Measurements from ENCODE around the gene LAMP5.

Gene LAMP5

GRCh38 chr20:9555781-9556180 is 41.4 kb downstream of the LAMP5 start:
- no peaks in the 10 kb centered on the region for H3K9me3 ChIP-seq (ENCODE audit: insufficient read depth, low read length)
- no peak for DNase-seq (ENCODE audit: low read depth, low spot score)
- no peak overlapping the region for H3K9ac ChIP-seq (ENCODE audit: insufficient read length, low read depth)
- TF ChIP-seq YY1 (IDR thresholded peaks at IDR 0.05; ENCODE audit: insufficient read depth, insufficient read length) (no peak), ZNF274 (IDR thresholded peaks at IDR 0.05; ENCODE audit: low read depth, low read length) (no peak), SUZ12 (IDR thresholded peaks at IDR 0.05; ENCODE audit: extremely low read depth, insufficient read depth, insufficient read length) (no peak)
- H3K27me3 ChIP-seq (ENCODE audit: insufficient read depth, insufficient read length), result no peaks in the 10 kb centered on the region
- no peaks in the 10 kb centered on the region for H3K4me1 ChIP-seq (ENCODE audit: insufficient read depth, insufficient read length)
- H3K36me3 ChIP-seq (ENCODE audit: insufficient read depth, insufficient read length, low read length), result no peaks in the 10 kb centered on the region
- H3K4me3 ChIP-seq (ENCODE audit: insufficient read length, low read depth), result no peak overlapping the region

DNA sequence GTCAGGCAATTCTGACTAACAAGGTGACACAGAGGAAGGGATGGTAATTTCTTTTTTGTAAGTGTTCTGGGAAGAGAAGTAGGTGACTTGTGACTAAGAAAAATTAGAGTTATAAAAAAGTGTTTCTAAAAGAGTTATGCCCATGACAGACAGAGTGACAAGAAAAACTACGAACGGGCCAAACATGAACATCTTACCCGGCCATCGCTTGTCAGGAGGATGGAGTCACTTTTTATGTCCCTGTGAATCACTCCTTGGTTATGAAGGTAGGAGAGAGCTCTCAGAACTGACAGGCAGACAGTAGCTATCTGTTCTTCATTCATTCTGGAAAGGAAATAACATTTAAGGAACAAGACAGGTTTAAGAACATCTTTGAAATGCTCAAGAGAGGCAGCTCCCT is 43.0 kb downstream of the LAMP5 start:
- no peak overlapping the region for H3K9ac ChIP-seq (ENCODE audit: insufficient read length, low read depth)
- H3K4me3 ChIP-seq (ENCODE audit: insufficient read length, low read depth), result no peak overlapping the region
- no peak for DNase-seq (ENCODE audit: low read depth, low spot score)
- H3K27me3 ChIP-seq (ENCODE audit: insufficient read depth, insufficient read length), result no peaks in the 10 kb centered on the region
- no peaks in the 10 kb centered on the region for H3K36me3 ChIP-seq (ENCODE audit: insufficient read depth, insufficient read length, low read length)
- TF ChIP-seq ZNF274 (IDR thresholded peaks at IDR 0.05; ENCODE audit: low read depth, low read length) (no peak), SUZ12 (IDR thresholded peaks at IDR 0.05; ENCODE audit: extremely low read depth, insufficient read depth, insufficient read length) (no peak), YY1 (IDR thresholded peaks at IDR 0.05; ENCODE audit: insufficient read depth, insufficient read length) (no peak)
- H3K9me3 ChIP-seq (ENCODE audit: insufficient read depth, low read length), result no peaks in the 10 kb centered on the region
- no peaks in the 10 kb centered on the region for H3K4me1 ChIP-seq (ENCODE audit: insufficient read depth, insufficient read length)

GRCh38 chr20:9565910-9566550 is 51.6 kb downstream of the LAMP5 start:
- no peak for TF ChIP-seq ZNF274 (IDR thresholded peaks at IDR 0.05; ENCODE audit: low read depth, low read length)
- TF ChIP-seq SUZ12 (IDR thresholded peaks at IDR 0.05; ENCODE audit: extremely low read depth, insufficient read depth, insufficient read length), result no peak
- no peak for TF ChIP-seq YY1 (IDR thresholded peaks at IDR 0.05; ENCODE audit: insufficient read depth, insufficient read length)
- Histone ChIP-seq H3K27me3 (ENCODE audit: insufficient read depth, insufficient read length) (no peaks in the 10 kb centered on the region), H3K9ac (ENCODE audit: insufficient read length, low read depth) (no peak overlapping the region), H3K4me1 (ENCODE audit: insufficient read depth, insufficient read length) (no peaks in the 10 kb centered on the region), H3K36me3 (ENCODE audit: insufficient read depth, insufficient read length, low read length) (no peaks in the 10 kb centered on the region), H3K4me3 (ENCODE audit: insufficient read length, low read depth) (no peak overlapping the region), H3K9me3 (ENCODE audit: insufficient read depth, low read length) (0 out of 2 replicates have a peak, but pooled peaks cover 10% of the 10 kb centered on the region)
- no peak for DNase-seq (ENCODE audit: low read depth, low spot score)

- no peak overlapping the region for H3K4me3 ChIP-seq (ENCODE audit: insufficient read length, low read depth)
- 0 out of 2 replicates have a peak, but pooled peaks cover 10% of the 10 kb centered on the region for H3K9me3 ChIP-seq (ENCODE audit: insufficient read depth, low read length)
- H3K4me1 ChIP-seq (ENCODE audit: insufficient read depth, insufficient read length), result no peaks in the 10 kb centered on the region
- no peaks in the 10 kb centered on the region for H3K36me3 ChIP-seq (ENCODE audit: insufficient read depth, insufficient read length, low read length)
- DNase-seq (ENCODE audit: low read depth, low spot score), result no peak
- no peaks in the 10 kb centered on the region for H3K27me3 ChIP-seq (ENCODE audit: insufficient read depth, insufficient read length)
- H3K9ac ChIP-seq (ENCODE audit: insufficient read length, low read depth), result no peak overlapping the region
- no peak for TF ChIP-seq ZNF274 (IDR thresholded peaks at IDR 0.05; ENCODE audit: low read depth, low read length)
- TF ChIP-seq SUZ12 (IDR thresholded peaks at IDR 0.05; ENCODE audit: extremely low read depth, insufficient read depth, insufficient read length), result no peak
- TF ChIP-seq YY1 (IDR thresholded peaks at IDR 0.05; ENCODE audit: insufficient read depth, insufficient read length), result no peak
Observed at GRCh38 chr20:9566977-9567376, 52.6 kb downstream of the LAMP5 start.

GRCh38 chr20:9570612-9571011 is 56.2 kb downstream of the LAMP5 start:
- Histone ChIP-seq H3K9me3 (ENCODE audit: insufficient read depth, low read length) (peaks cover 12% of the 10 kb centered on the region; the same call in 1 of the 2 replicates), H3K36me3 (ENCODE audit: insufficient read depth, insufficient read length, low read length) (no peaks in the 10 kb centered on the region), H3K9ac (ENCODE audit: insufficient read length, low read depth) (no peak overlapping the region), H3K4me3 (ENCODE audit: insufficient read length, low read depth) (no peak overlapping the region), H3K4me1 (ENCODE audit: insufficient read depth, insufficient read length) (peaks cover 8% of the 10 kb centered on the region), H3K27me3 (ENCODE audit: insufficient read depth, insufficient read length) (no peaks in the 10 kb centered on the region)
- TF ChIP-seq YY1 (IDR thresholded peaks at IDR 0.05; ENCODE audit: insufficient read depth, insufficient read length) (no peak), ZNF274 (IDR thresholded peaks at IDR 0.05; ENCODE audit: low read depth, low read length) (no peak), SUZ12 (IDR thresholded peaks at IDR 0.05; ENCODE audit: extremely low read depth, insufficient read depth, insufficient read length) (no peak)
- no peak for DNase-seq (ENCODE audit: low read depth, low spot score)

DNA sequence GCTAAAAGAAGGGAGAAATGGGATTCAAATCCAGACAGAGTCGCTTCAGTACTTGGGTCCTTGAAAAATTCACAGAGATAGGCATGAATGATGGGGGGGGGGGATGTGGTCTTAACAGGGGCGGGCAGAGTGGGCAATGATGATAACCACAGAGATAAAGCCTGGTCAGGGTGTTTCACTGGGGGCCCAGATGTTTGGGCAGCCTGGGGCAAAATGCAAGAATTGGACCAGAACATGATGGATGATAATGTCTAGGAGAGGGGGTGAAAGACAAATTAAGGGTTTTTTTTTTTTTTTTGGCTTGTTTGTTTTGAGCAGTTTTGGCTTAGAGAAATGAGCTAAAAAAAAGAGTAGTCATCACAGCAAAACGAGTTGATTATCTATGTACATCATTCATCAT is 57.4 kb downstream of the LAMP5 start:
- Histone ChIP-seq H3K27me3 (ENCODE audit: insufficient read depth, insufficient read length) (no peaks in the 10 kb centered on the region), H3K4me3 (ENCODE audit: insufficient read length, low read depth) (no peak overlapping the region), H3K9me3 (ENCODE audit: insufficient read depth, low read length) (peaks cover 14% of the 10 kb centered on the region; the same call in 1 of the 2 replicates), H3K36me3 (ENCODE audit: insufficient read depth, insufficient read length, low read length) (no peaks in the 10 kb centered on the region), H3K4me1 (ENCODE audit: insufficient read depth, insufficient read length) (peaks cover 8% of the 10 kb centered on the region), H3K9ac (ENCODE audit: insufficient read length, low read depth) (no peak overlapping the region)
- TF ChIP-seq SUZ12 (IDR thresholded peaks at IDR 0.05; ENCODE audit: extremely low read depth, insufficient read depth, insufficient read length) (no peak), ZNF274 (IDR thresholded peaks at IDR 0.05; ENCODE audit: low read depth, low read length) (no peak), YY1 (IDR thresholded peaks at IDR 0.05; ENCODE audit: insufficient read depth, insufficient read length) (no peak)
- DNase-seq (ENCODE audit: low read depth, low spot score), result no peak

DNA sequence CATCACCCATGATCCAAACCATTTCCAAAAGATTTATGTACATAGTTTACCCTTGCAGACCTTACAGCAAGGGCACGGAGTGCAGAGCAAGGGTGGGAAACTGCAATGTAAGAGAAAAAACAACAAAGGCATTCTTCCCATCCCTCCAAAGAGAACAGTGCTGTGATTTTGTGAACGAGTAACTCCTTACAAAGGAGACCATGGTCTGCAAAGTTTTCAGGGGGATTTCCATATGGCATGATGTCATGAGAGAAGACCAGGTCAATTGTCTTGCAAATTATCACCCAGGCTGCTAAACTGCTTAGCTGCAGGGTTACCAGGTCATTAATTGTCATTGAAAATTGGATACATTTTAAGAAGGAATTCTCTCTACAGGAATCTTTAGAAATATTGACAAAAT is 58.3 kb downstream of the LAMP5 start:
- H3K36me3 ChIP-seq (ENCODE audit: insufficient read depth, insufficient read length, low read length), result no peaks in the 10 kb centered on the region
- TF ChIP-seq YY1 (IDR thresholded peaks at IDR 0.05; ENCODE audit: insufficient read depth, insufficient read length), result no peak
- TF ChIP-seq ZNF274 (IDR thresholded peaks at IDR 0.05; ENCODE audit: low read depth, low read length), result no peak
- TF ChIP-seq SUZ12 (IDR thresholded peaks at IDR 0.05; ENCODE audit: extremely low read depth, insufficient read depth, insufficient read length), result no peak
- no peaks in the 10 kb centered on the region for H3K27me3 ChIP-seq (ENCODE audit: insufficient read depth, insufficient read length)
- DNase-seq (ENCODE audit: low read depth, low spot score), result peak; percentile 92
- no peak overlapping the region for H3K9ac ChIP-seq (ENCODE audit: insufficient read length, low read depth)
- H3K4me1 ChIP-seq (ENCODE audit: insufficient read depth, insufficient read length), result peaks cover 8% of the 10 kb centered on the region
- no peak overlapping the region for H3K4me3 ChIP-seq (ENCODE audit: insufficient read length, low read depth)
- peaks cover 14% of the 10 kb centered on the region; the same call in 1 of the 2 replicates for H3K9me3 ChIP-seq (ENCODE audit: insufficient read depth, low read length)

Data from NT2/D1 (cell line).